Measurements from ENCODE around the gene IPCEF1.
"Not testable (repeated sequence)": the region's sequence is repeated elsewhere in the genome, so short reads cannot be mapped to it uniquely, and the experiment has no call there.

Gene IPCEF1

DNA sequence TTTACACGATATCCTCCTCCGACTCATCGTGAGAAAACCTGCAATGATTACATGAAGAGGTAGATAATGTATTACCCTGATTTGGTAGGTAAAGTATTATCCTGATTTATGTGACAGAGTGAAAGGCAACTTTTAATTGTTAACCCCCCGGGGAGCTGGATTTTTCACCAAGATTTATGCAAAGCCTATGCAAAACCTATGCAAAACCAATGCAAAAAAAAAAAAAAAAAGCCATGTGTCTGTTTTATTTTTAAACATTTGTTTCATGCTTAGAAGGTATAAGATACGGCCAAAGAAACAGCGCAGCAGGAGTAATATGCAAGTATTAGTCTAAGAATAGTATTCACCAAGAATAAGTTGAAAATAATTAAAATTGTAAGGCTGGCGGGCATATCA lies 109.9 kb downstream of the IPCEF1 start:
- DNase-seq (ENCODE audit: low read depth, low spot score): no peak

DNA sequence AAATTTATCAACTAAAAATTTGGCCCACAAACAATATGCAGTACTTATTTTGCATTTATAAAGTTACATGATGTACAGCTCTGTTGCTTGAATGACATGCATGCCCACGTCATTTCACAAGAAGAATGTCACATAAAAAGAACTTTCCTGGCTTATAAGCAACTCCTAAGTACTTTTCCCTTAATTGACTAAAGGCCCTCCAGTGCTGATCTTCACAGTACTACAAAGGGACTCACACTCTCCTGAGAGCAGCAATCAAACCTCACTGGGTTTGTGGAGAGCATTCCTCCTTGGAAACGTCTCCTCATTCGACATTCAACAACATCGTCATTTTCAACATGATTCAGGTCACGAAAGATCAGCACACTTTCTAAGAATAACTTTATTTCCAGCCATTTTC lies 111.1 kb downstream of the IPCEF1 start:
- no peak for DNase-seq (ENCODE audit: low read depth, low spot score)

DNA sequence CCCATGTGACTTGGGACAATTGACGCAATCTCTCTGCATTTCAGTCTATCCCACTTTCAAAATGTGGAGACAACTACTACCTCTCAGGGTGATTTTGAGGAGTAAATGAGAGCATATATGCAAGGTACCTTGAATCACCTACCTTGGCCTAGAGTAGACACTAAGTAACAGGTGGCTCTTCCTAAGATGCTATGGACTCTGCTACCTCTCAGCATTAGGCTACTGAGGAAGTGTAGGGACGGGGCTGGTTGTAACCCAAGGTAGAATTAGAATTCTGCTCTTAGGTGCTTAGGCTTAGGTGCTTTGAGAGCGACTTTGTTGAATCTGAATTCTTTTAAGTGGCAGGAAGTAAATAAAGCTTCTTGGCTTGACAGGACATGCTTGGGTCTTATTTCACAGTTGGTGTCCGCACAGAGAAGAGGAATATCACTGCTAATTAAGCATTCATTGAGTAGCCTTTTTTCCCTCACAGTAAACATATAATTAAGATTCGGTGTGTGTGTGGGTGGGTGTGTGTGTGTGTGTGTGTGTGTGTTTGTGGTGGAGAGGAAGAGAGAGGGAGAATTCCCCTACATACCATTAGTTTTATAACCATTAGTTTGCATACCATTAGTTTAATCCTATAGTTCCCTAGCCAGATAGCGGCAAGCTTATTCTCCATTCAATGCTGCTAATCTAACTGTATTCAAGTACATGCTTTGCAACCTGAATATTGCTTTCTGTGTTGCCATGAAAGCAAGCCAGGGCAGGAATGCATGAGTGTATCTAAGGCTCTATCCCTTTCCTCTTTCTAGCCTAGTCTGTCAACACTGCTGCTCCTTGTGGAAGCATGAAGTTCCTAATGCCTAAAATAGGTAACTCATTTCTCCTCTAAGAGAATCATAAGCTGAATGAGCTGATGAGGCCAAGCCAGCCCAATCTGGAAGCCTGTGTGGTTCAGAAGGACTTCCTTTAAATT lies 112.5 kb downstream of the IPCEF1 start:
- no peak for DNase-seq (ENCODE audit: low read depth, low spot score)

DNA sequence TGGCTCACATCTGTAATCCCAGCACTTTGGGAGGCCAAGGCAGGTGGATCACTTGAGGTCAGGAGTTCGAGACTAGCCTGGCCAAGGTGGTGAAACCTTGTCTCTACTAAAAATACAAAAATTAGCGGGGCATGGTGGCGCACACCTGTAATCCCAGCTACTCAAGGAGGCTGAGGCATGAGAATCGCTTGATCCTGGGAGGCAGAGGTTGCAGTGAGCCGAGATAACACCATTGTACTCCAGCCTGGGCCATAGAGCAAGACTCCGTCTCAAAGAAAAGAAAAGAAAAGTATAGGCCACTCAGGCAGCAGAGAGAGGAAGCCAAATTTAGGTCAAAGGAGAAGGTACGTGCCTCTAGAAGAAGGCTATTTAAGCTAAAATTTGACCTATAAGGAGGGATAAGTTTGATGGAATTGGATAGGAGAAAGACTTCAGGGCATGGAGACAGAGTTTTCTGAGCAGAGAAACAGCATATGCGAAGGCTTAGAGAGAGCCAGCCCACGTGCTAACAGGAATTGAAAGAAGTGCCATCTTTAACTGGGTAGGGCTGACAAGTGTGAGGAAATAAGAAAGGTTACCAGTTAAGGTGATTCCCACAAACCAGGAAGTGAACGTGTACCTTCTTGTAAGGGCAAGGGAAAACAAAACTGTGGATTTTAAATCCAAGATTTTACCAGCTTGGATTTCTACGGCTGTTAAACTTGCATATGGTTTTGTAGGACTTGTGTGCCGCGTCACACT lies 113.8 kb downstream of the IPCEF1 start:
- no peak for DNase-seq (ENCODE audit: low read depth, low spot score)

DNA sequence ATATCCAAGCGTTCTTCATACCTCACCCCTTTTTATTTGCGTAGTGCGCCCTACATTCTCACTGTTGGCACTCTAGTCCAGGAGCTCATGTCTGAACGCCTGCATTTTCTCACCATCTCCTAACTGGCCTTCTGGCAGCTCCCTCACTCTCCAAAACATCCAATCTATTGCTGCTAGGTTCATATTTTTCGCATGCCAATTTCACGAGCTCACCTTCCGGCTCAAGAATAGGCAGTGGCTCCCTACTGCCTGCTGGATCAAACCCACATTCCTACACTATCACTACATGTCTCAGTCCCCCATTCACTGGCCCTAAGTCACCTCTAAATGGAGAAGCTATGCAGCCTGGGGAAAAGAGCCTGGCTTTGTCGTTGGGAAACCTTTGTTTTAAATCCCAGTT lies 115.0 kb downstream of the IPCEF1 start:
- no peak for DNase-seq (ENCODE audit: low read depth, low spot score)

DNA sequence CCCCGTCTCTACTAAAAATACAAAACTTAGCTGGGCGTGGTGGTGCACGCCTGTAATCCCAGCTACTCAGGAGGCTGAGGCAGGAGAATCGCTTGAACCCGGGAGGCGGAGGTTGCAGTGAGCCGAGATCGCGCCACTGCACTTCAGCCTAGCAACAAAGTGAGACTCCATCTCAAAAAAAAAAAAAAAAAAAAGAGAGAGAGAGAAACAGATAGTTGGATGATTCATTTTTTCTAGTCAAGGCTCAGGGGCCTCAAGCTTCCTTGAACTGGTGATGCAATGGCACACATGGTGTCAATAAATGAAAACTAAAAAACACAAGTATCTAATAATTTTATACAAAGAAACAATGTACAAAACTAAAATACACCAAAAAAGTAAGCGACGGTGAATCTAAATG lies 115.5 kb downstream of the IPCEF1 start:
- not testable (repeated sequence) for DNase-seq (ENCODE audit: low read depth, low spot score)

DNA sequence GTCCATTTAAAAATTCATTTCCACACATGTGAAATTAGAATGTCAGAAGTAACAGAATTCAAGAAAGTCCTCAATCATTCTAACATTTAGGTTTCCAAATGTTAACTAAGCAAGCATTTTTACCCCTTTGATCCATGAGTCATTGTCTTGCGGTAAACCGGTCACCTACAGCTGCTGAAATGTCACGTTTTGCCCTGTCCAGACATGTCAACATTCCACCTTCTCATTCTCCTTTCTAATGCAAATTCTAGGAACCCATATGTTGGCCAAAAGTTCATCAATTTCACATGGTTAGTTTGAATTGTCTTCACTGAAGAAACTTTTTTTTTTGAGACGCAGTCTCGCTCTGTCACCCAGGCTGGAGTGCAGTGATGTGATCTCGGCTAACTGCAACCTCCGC lies 117.2 kb downstream of the IPCEF1 start:
- no peak for DNase-seq (ENCODE audit: low read depth, low spot score)

DNA sequence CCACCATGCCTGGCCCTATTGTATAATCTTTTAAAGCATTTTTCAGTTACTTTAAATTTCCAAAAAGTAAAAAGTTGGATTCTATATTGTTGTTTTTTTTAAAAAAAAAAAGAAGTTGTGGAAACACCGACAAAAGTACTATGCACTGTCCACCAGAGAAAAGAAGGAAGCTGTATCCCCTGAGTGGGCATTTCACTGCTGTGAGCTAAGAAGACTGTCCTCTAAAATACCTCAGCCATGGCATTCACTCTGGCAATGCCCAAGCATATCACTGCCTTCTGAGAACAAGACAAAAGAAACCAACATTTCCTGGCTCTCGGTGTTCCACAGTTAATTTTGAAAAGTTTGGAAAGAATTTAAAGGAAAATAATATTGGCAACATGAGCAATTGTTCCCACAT lies 117.8 kb downstream of the IPCEF1 start:
- no peak for DNase-seq (ENCODE audit: low read depth, low spot score)

DNA sequence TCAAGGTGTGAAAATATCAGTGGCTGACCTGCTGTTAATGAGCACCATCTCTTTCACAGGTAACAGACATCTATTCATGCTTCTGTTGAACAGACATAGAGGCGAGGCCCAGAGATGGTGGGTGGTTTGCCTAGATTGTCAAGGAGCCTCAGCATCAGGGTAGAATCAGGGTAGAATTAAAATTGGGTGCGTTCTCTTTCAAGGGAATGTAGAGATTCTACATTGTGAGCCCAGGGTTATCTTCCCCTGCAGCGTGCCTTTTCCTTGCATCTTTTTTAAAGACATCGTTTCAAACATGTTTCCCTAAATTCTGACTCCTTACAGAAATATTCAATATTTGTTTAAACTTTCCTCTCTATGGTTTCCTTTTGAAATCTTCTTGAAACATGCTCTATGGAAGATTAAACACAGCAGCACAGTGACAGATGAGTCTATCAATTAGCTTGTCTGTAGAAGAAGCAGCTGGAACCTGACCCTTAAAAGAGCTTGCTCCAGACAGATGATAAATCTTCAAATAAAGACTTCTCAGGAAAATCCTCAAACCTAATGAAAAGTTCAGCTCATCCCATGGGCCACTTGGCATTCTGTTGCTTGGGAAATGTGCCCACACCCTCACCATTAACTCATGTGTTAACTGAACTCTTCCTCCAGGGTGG lies 119.8 kb downstream of the IPCEF1 start:
- DNase-seq (ENCODE audit: low read depth, low spot score): no peak

DNA sequence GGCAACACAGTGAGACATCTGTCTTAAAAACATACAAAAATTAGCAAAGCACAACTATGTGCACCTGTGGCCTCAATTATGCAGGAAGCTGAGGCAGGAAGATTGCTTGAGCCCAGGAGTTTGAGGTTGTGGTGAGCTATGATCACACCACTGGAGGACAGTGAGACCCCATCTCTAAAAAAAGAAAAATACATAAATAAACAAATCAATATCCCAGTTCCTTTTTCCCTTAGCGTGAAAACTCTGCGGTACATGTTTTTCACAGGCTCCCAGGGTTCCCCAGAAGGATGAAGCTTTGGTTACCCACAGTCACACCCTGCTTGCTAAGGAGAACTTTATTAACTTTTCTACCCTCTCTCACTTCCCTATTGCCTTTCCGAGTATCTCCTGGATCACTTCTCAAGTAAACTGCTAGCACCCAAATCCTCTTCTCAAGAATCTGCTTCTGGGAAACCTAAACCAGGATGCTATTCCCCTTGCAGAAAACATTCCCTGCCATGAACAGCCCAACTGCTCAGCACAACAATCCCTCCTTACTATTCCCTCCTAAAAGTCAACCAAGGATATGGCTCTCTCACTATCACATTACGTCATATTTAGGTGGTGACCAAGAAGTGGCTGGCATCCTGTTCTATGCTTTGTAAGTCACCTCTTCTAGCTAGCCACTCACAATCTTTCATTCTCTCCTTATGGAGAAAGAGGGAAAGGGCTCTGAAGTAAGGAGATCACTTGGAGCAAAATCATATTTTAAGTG lies 122.4 kb downstream of the IPCEF1 start:
- no peak for DNase-seq (ENCODE audit: low read depth, low spot score)

DNA sequence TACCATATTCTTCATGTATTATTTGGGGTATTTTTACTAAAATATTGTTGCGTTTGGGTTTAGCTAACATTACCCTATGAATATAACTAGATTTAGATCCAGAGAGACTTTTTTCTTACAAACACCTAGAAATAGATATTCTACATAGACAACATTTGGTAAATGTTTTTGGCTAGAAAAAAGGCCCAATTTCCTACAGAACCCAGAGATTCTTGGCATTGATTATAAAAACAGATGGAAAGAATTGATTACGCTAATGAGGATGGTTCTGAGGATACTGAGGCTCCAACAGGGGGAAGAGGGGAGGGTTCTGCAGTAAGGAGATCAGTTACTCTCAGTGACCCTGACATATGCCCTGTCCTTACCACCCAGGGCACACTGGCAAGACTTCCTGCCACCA lies 123.2 kb downstream of the IPCEF1 start:
- no peak for DNase-seq (ENCODE audit: low read depth, low spot score)

DNA sequence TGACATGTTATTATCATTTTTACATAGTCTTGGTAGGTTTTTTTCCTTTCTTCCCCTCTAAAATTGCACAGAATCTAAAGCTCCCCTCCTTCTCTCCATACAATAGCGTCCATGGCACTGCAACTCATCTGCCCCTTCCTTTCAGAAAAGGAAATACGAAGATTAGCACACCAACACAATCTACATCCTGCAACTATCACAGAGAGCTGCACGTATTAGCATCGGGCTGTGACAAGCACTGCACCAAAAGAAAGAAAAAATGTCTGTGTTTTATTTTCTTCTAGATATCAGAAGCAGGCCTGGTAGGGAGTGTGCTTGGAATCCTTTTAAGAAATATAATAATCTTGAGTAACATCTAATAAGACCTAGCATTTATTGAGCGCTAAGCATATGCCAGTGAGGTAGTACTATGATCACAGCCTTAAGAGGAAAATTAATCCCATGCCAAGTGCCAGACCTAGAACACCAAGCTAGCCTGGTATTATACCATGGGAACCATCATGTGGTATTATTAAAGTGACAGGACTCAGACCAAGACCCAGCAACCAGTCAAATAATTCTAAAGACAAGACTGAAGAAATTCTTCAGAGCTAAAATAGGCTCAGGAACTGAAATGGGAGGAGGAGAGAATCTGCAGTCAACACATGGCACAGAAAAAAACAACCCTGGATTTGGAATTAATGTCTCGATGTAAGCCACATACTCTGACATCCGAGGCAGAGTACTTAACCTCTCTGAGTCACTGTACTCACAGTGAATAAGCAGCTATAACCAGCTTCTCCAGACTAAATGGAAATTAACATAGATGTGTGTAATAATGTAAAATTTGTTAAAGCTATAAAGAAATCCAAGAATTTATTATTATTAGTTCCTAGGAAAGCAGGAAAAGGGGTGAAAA lies 124.3 kb downstream of the IPCEF1 start:
- DNase-seq (ENCODE audit: low read depth, low spot score): no peak

DNA sequence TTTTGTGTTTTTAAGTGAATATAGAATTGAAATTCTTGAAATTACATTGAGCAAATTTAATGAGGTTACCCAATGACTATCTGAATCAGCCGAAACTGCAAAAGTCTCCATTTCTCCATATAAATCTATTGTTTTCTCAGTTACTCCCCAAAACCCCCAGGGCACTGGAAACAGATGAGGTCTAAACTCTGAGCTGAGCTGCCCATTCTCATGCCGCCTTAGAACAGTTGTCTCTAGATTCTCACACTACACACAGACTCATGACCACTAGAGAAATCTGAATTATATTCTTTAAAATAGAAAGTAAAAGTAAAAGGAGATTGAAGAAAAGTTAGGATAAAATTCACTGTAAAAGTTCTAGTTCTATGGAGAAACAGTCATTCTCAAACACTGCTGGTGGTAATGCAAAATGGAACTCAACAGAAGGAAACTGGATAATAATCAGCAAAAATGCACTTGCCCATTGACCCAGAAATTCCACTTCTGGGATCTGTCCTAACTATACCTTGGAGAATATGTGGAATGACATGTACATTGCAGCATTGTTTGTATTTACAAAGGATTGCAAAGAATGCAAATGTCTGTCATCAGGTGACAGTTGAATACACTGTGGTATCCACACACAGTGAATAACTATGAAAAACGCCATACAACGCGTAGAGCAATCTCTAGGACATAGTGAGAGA lies 125.5 kb downstream of the IPCEF1 start:
- DNase-seq (ENCODE audit: low read depth, low spot score): no peak

DNA sequence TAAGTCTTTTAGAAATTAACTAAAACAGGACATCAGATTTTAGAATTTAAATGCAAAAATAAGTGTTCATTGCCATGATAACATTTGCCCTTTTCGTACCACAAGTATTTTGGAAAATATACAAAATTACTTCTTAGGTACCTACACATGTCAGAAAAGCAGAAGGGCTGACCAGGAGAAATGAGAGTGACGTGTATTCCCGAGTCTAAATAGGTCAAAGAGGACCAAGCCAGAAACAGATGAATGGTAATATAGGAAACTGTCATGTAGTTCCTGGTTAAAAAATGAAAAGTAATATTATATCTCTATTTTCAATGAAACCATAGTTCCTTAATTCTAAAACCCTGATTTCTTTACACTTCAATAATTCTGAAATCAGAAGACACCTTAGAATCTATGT lies 126.2 kb downstream of the IPCEF1 start:
- no peak for DNase-seq (ENCODE audit: low read depth, low spot score)

DNA sequence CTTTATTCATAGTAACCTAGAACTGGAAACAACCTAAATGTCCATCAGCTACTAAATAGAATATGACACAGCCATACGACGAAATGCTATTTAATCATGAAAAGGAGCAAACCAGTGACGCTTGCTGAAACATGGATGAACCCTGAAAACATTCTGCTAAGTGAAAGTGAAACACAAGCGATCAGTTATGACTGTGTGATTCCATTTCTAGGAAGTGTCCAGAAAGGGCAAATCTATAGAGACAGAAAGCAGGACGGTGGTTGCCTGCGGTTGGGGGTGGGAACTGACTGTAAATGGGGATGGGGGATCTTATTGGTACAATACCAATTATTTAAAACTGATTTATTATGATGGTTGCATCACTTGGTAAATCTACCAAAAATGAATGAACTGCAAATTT lies 126.8 kb downstream of the IPCEF1 start:
- DNase-seq (ENCODE audit: low read depth, low spot score): peak; percentile 33

DNA sequence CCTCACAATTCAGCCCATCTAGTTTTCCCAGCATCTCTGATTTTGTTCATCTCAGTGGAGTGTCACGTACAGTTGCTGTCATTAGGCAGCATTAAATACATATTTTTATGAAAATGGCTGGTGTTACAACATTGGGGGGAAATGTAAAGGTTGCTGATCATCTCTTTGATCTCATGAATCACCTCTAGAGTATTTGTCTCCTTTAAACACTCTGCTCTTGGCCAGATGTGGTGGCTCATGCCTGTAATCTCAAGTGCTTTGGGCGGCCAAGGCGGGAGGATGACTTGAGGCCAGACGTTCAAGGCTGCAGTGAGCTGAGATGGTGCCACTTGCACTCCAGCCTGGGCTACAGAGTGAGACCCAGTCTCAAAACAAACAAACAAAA lies 128.1 kb downstream of the IPCEF1 start:
- no peak for DNase-seq (ENCODE audit: low read depth, low spot score)

DNA sequence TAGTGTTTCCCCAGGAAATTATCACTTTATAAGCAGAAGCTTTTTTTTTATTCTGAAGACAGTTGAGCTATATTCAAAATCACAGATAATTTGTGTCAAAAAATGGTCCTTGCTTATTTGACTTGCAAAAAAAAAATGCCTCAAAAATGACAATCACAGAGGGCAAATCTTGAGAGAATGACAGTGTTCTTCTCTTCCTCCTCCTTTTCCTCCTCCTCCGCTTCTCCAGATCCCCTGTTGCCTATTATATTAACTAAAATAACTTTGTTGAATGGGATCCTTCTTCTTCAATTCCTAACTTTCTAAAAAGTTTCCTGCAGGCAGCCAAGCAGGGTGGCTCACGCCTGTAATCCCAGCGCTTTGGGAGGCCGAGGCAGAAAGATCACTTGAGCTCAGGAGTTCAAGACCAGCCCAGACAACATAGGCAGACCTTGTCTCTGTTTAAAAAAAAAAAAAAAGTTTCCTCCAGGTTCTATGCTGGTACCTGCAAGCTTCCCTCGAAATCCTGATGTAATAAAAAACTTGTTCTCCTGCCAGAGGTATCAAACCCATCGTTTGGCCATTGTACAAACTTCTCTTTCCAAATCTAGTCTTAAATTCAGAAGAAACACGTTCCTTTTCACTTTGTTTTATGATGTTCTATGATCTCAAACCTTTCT lies 128.6 kb downstream of the IPCEF1 start:
- DNase-seq (ENCODE audit: low read depth, low spot score): no peak

DNA sequence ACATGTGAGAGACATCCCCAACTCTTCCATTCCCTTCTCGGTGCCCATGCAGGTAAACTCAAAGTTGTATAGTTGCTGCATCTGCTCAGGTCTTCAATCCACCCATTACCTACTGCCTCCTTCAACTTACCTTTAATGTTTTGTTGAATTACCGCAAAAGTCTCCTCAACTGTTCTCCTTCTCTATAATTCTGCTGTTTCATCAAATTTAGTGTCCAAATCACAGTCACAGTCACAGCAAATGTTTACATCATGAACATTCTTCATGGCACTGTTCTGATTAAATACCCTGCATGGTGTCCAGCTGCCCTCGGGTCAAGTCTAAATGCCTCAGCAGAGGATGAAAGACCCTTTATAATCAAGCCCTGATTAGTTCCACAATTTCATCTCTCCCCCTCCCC lies 130.1 kb downstream of the IPCEF1 start:
- DNase-seq (ENCODE audit: low read depth, low spot score): no peak

DNA sequence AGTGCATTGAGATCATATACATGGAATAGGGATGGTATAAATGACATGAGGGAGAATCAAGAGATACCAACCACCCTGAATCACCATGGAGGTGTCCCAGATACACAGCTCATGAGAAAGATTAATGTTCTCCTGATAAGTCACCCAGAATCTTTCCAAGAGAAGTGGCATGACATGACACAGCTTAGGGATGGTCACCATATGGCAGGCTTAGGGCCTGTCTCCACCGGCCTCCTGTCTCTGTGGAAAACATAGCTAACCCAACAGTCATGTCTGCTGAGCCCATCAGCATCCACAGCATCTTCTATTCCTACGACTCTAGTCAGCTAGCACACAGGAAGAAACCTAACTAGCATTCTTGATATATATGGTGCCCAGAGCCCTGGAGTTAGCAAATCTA lies 133.3 kb downstream of the IPCEF1 start:
- no peak for DNase-seq (ENCODE audit: low read depth, low spot score)

DNA sequence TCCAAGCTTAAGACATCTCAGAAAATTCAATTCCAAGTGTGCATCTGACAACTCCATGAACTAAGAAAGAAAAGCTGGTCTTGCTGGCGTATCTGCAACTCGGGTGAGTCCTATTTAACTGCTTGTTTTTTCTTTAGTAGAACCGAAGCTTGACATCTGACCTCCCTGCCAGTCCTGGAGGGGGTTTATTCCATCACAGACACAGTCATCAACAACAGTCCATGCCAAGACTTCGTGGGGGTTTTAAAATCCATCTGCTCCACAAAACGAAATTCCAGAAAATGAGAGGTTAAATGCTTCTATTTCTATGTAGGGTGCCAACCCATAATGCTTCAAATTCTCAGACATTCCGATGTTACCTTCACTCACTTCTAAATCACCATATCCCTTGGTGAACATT lies 133.9 kb downstream of the IPCEF1 start:
- no peak for DNase-seq (ENCODE audit: low read depth, low spot score)

Data from activated CD4-positive, CD25-positive, alpha-beta regulatory T cell treated with anti-CD3 and anti-CD28 coated beads, Interleukin-2, amount 50 U/mL, for 16 hours (primary cell).